ENCODE results near the gene BCR. TPM values are rescaled to one million over a fixed set of nuclear protein-coding genes. Genes with fewer than 3 reads are reported as not detected.

BCR gene
- total and polyA plus RNA-seq, 2 of the 4 experiments (the other 2 are of a cell fraction), result 28.9 to 44.6 TPM

DNA sequence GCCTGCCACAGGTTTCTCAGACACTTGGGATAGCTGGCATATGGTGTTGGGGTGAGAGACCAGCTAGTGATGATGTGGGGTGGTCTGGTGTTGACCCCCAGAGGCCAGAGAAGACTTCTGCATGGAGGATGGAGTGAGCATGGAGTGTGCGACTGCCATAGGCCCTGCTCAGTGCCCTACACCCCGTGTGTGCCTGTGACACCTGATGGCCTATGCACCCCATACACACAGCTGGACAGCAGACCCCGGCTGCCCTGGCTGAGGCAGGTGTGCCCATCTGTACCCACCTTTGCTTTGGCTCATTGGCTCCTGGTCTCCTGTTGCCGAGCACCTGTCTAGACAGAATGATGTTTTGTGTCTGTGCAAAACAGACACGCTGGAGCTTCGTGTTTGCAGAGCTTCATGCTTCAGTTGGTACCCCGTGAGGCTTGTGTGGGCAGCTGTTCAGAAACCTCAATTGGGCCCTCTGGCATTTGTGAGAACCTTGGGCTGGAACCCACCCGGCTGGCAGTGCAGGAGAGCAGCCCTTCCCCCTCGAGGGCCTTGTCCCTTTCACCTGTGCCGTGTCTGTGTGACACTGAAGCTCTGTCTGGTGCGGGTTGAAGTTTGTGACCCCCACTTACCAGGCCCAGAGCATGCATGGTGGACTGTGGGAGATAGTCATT, 27.6 kb downstream of the BCR start:
- dilution Hi-C loops (cut with HindIII; ENCODE audit: low sequenced_read_pairs, unreplicated experiment) (no loop called here), intact Hi-C loops (cut with micrococcal nuclease) (no loop called here), in situ Hi-C loops (cut with MboI; ENCODE audit: low sequenced_read_pairs) (no loop called here)
- Histone ChIP-seq H3K18ac (ENCODE audit: low read depth, low read length) (no peak overlapping the region), H3K4me2 (ENCODE audit: low read depth, low read length) (no peak overlapping the region), H2AK5ac (ENCODE audit: low read depth, low read length) (no peak overlapping the region), H3K9ac (ENCODE audit: low read depth, low read length) (no peak overlapping the region), H3K23ac (ENCODE audit: low read depth, low read length) (no peak overlapping the region), H3K4me3 (ENCODE audit: insufficient read depth, low read depth, low read length) (no peak overlapping the region), H2AFZ (replicated peaks; ENCODE audit: low read length, poor library complexity) (no peak overlapping the region), H3K79me1 (ENCODE audit: low read depth in 1 of 2, low read length in 2 of 2) (peaks cover 20 to 65% of the 10 kb centered on the region in 2 experiments), H4K20me1 (ENCODE audit: insufficient read depth, low read length) (peaks cover 53% of the 10 kb centered on the region), H2BK15ac (ENCODE audit: low read depth, low read length) (no peak overlapping the region), H4K8ac (ENCODE audit: low read depth in 2 of 2, low read length in 2 of 2) (no peak overlapping the region), H2BK5ac (ENCODE audit: low read depth, low read length, poor library complexity, severe bottlenecking) (no peak overlapping the region), H3K14ac (replicated peaks; ENCODE audit: low read depth, low read length) (no peak overlapping the region), H3K9me1 (ENCODE audit: insufficient read depth, low read length) (peaks cover 26% of the 10 kb centered on the region), H3K27ac (ENCODE audit: insufficient read depth, low read length) (no peak overlapping the region), H3K36me3 (ENCODE audit: control insufficient read depth, insufficient read depth, low read length) (peaks cover 4% of the 10 kb centered on the region), H2BK120ac (ENCODE audit: low read depth, low read length) (no peak overlapping the region), H2AK9ac (replicated peaks; ENCODE audit: low read depth, low read length, poor library complexity) (no peak overlapping the region), H4K5ac (ENCODE audit: low read depth, low read length) (no peak overlapping the region), H3K4ac (ENCODE audit: low read depth, low read length) (no peak overlapping the region), H3K56ac (ENCODE audit: extremely low read depth, insufficient read depth, low read length) (no peak overlapping the region), H4K91ac (ENCODE audit: insufficient read depth, low read depth, low read length) (no peak overlapping the region), H3K27me3 (ENCODE audit: control insufficient read depth, insufficient read depth, low read length) (no peaks in the 10 kb centered on the region), H3K9me3 (ENCODE audit: control insufficient read depth, insufficient read depth, low read length) (no peaks in the 10 kb centered on the region), H3K4me1 (ENCODE audit: control insufficient read depth, insufficient read depth, low read length) (no peaks in the 10 kb centered on the region; the same call in 1 of the 2 replicates), H2BK20ac (ENCODE audit: low read depth, low read length) (no peak overlapping the region)
- ChIA-PET POLR2A (ENCODE audit: unreplicated experiment) (no interaction called here), CTCF (no interaction called here)
- DNase-seq, result no peak
- ATAC-seq (ENCODE audit: low read depth), result no peak
- BruUV-seq (replicated peaks), result no TSS peak
- WGBS, 2 experiments (ENCODE audit: extremely low coverage in 2 of 2, insufficient read length in 1 of 2), result 100% methylated on average over 3 of the region's 11 CpGs; no CpG with 5 or more reads in 1 of the 2 experiments
- TF ChIP-seq RAD21 (IDR thresholded peaks at IDR 0.05; ENCODE audit: low read length), result no peak
- no peak for TF ChIP-seq SMC3 (IDR thresholded peaks at IDR 0.05; ENCODE audit: low read depth, low read length)
- TF ChIP-seq RCOR1 (IDR thresholded peaks at IDR 0.05; ENCODE audit: insufficient replicate concordance, low read length), result no peak
- TF ChIP-seq, protein P1, sequence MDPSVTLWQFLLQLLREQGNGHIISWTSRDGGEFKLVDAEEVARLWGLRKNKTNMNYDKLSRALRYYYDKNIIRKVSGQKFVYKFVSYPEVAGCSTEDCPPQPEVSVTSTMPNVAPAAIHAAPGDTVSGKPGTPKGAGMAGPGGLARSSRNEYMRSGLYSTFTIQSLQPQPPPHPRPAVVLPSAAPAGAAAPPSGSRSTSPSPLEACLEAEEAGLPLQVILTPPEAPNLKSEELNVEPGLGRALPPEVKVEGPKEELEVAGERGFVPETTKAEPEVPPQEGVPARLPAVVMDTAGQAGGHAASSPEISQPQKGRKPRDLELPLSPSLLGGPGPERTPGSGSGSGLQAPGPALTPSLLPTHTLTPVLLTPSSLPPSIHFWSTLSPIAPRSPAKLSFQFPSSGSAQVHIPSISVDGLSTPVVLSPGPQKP (IDR thresholded peaks at IDR 0.05; ENCODE audit: borderline replicate concordance, low read depth, low read length), result no peak

Data from IMR-90 (cell line).